Hematopoietic multipotent progenitor cell treated with erythropoietin and hydrocortisone succinate and interleukin-3 and kit ligand, for 17 days (in vitro differentiated cells): ENCODE data around the gene ZNF222.

Experiments
- DNase-seq: peaks from one replicate; pipeline ENCODE4 v3.0.0-alpha.2; 2015; ENCODE audit warnings: low spot score

The ZNF222 gene

GRCh38 chr19:44051650-44052402 lies 26.6 kb downstream of the ZNF222 start, which contains the start of gene ZNF223:
Gene ZNF223, plus strand, starts transcription at chr19:44052036. Its CDS starts 3,141 bp downstream, at chr19:44055177.
- peak; percentile 58 for DNase-seq

- DNase-seq: no peak
Measured at GRCh38 chr19:44055870-44056269, 30.7 kb downstream of the ZNF222 start.

- DNase-seq: no peak
Measured at GRCh38 chr19:44059229-44059628, 34.0 kb downstream of the ZNF222 start.

GRCh38 chr19:44061038-44061437 lies 35.9 kb downstream of the ZNF222 start:
- DNase-seq: no peak

- no peak for DNase-seq
Measured at GRCh38 chr19:44066305-44066704, 41.1 kb downstream of the ZNF222 start.

GRCh38 chr19:44069415-44069814 lies 44.2 kb downstream of the ZNF222 start:
- no peak for DNase-seq

- peak; percentile 70 for DNase-seq
Measured at GRCh38 chr19:44071824-44072542, 46.8 kb downstream of the ZNF222 start, which contains the start of gene ZNF284. Gene ZNF284, plus strand, starts transcription at chr19:44072159. Its CDS starts 4,231 bp downstream, at chr19:44076390.

GRCh38 chr19:44072543-44073401 lies 47.6 kb downstream of the ZNF222 start:
- DNase-seq: no peak

GRCh38 chr19:44076325-44076724 lies 51.1 kb downstream of the ZNF222 start:
- no peak for DNase-seq
